ENCODE data around the gene NAA25. TPM values are rescaled to one million over a fixed set of nuclear protein-coding genes. Genes with fewer than 3 reads are reported as not detected.
"Not testable (repeated sequence)": the region's sequence is repeated elsewhere in the genome, so short reads cannot be mapped to it uniquely, and the experiment has no call there.

The NAA25 gene
- total RNA-seq, 4 donors from 2014 or later, result 13.9 to 30.8 (median 23.0) TPM

- peak; percentile 100 for DNase-seq (ENCODE audit: low spot score in 2 of 2)
- peak within 1 kb of the TSS; percentile 96 for H3K4me3 ChIP-seq (ENCODE audit: low read depth, poor library complexity, severe bottlenecking)
- 0% methylated on average over 59 to 64 of the region's 67 CpGs for WGBS, 2 donors
- intact Hi-C loops (cut with DNase I; ENCODE audit: low total_unique reads), result no loop called here
- TF ChIP-seq POLR2A (IDR thresholded peaks at IDR 0.05), result peak in 1 of 2 donors; percentile 79
- TF ChIP-seq CTCF (IDR thresholded peaks at IDR 0.05), result peak in 1 of 3 donors; percentile 55
These were observed 95.6 kb downstream of the NAA25 start, which contains the start of the genes ERP29 and TMEM116 for GRCh38 chr12:112012775-112013600. Gene ERP29 (plus strand): TSS chr12:112013426. CDS start chr12:112013466, 40 bp downstream. Gene TMEM116 (minus strand): TSS chr12:112013165. CDS start chr12:112005270, 7,895 bp downstream.

DNA sequence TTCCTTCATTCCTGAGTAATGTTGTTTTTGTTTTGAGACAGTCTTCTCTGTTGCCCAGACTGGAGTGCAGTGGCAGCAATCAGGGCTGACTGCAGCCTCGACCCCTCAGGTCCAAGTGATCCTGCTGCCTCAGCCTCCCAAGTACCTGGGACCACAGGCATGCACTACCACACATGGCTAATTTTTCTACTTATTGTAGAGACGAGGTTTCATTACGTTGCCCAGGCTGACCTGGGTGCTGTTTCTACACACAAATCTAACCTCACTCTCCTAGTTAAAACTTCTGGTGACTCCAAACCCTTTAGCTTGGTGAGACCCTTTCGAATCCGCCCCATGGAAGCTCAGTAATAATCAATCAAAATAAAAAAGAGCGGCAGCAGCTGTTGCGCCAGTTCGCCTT lies 96.9 kb downstream of the NAA25 start:
- intact Hi-C loops (cut with DNase I; ENCODE audit: low total_unique reads), result no loop called here
- 74 to 78% methylated on average over 8 of the region's 8 CpGs for WGBS, 2 donors
- H3K4me3 ChIP-seq (ENCODE audit: low read depth, poor library complexity, severe bottlenecking), result no peak overlapping the region

GRCh38 chr12:112010415-112011344 lies 97.9 kb downstream of the NAA25 start:
- intact Hi-C loops (cut with DNase I; ENCODE audit: low total_unique reads), result no loop called here
- WGBS, 2 donors, result 81 to 87% methylated on average over 7 to 8 of the region's 8 CpGs
- DNase-seq (ENCODE audit: low spot score in 2 of 2), result no peak
- TF ChIP-seq POLR2A (IDR thresholded peaks at IDR 0.05) (no peak), CTCF (IDR thresholded peaks at IDR 0.05) (no peak)
- H3K4me3 ChIP-seq (ENCODE audit: low read depth, poor library complexity, severe bottlenecking), result no peak overlapping the region

More for the DNA sequence above, 96.9 kb downstream of the NAA25 start:
- TF ChIP-seq POLR2A (IDR thresholded peaks at IDR 0.05), result no peak
- DNase-seq (ENCODE audit: low spot score in 2 of 2), result no peak

DNA sequence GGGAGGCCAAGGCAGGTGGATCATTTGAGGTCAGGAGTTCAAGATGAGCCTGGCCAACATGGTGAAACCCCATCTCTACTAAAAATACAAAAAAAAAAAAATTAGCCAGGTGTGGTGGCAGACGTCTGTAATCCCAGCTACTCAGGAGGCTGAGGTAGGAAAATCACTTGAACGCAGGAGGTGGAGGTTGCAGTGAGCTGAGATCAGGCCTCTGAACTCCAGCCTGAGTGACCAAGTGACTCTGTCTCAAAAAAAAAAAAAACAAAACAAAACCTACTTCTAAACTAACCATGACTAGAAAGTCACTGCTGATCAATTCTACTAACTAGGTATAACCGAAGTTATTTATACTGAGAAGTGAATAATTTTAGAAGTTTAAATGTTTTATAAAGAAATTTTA lies 99.0 kb downstream of the NAA25 start:
- intact Hi-C loops (cut with DNase I; ENCODE audit: low total_unique reads); H3K4me3 ChIP-seq (ENCODE audit: low read depth, poor library complexity, severe bottlenecking); DNase-seq (ENCODE audit: low spot score in 2 of 2): not testable (repeated sequence)
- 86 to 87% methylated on average over 3 of the region's 3 CpGs for WGBS, 2 donors

DNA sequence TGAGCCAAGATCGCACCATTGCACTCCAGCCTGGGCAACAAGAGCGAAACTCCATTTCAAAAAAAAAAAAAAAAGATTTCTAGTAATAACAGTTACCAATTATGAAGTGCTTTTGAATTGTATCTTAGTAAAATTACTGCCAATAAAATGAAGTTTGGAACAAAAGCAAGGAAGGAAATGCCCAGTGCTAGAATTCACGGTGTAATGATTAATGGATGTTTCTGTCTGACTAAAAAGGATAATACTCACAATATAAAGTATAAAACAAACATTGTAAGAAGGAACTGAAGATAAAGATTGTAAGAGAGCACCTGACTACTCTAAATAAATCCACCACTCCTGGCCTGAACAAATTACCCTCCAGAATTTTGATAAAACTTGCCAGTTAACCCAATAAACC lies 99.7 kb downstream of the NAA25 start:
- no peak for TF ChIP-seq POLR2A (IDR thresholded peaks at IDR 0.05)
- no peak for TF ChIP-seq CTCF (IDR thresholded peaks at IDR 0.05)
- no peak for DNase-seq (ENCODE audit: low spot score in 2 of 2)
- 70 to 74% methylated on average over 3 of the region's 3 CpGs for WGBS, 2 donors
- intact Hi-C loops (cut with DNase I; ENCODE audit: low total_unique reads), result no loop called here
- H3K4me3 ChIP-seq (ENCODE audit: low read depth, poor library complexity, severe bottlenecking), result no peak overlapping the region

GRCh38 chr12:112007945-112008344 lies 100.6 kb downstream of the NAA25 start:
- TF ChIP-seq POLR2A (IDR thresholded peaks at IDR 0.05) (no peak), CTCF (IDR thresholded peaks at IDR 0.05) (no peak)
- no peak for DNase-seq (ENCODE audit: low spot score in 2 of 2)
- H3K4me3 ChIP-seq (ENCODE audit: low read depth, poor library complexity, severe bottlenecking), result no peak overlapping the region
- 87 to 88% methylated on average over 9 of the region's 9 CpGs for WGBS, 2 donors
- intact Hi-C loops (cut with DNase I; ENCODE audit: low total_unique reads), result no loop called here

All from lower leg skin (tissue), 4 donors.